BE2C (cell line): Measurements from ENCODE around the gene TGFBRAP1.

Experiments used
- DNase-seq: peaks from one replicate; pipeline ENCODE4 v3.0.0-alpha.2; 2020
- H3K27me3 ChIP-seq: fragments of 250-450 bp; sonication (Bioruptor Pico); 2 replicates; pipeline ENCODE4 v1.5.1; 2020; ENCODE audit warnings: mild to moderate bottlenecking
- H3K36me3 ChIP-seq: fragments of 250-450 bp; sonication (Bioruptor Pico); 2 replicates; pipeline ENCODE4 v1.5.1; 2020; ENCODE audit warnings: mild to moderate bottlenecking
- H3K4me1 ChIP-seq: fragments of 250-450 bp; sonication (Bioruptor Pico); 2 replicates; pipeline ENCODE4 v1.5.1; 2020
- H3K4me3 ChIP-seq: 2 replicates; pipeline ENCODE4 v1.5.1; 2011; ENCODE audit warnings: low read depth, low read length
- H3K9me3 ChIP-seq: fragments of 250-450 bp; sonication (Bioruptor Pico); 2 replicates; pipeline ENCODE4 v1.5.1; 2020
- TF ChIP-seq, protein P1 (sequence below): IDR thresholded peaks from 2 replicates; pipeline ENCODE4 v1.5.1; 2012; ENCODE audit warnings: mild to moderate bottlenecking, low read depth, low read length

TGFBRAP1 gene

DNA sequence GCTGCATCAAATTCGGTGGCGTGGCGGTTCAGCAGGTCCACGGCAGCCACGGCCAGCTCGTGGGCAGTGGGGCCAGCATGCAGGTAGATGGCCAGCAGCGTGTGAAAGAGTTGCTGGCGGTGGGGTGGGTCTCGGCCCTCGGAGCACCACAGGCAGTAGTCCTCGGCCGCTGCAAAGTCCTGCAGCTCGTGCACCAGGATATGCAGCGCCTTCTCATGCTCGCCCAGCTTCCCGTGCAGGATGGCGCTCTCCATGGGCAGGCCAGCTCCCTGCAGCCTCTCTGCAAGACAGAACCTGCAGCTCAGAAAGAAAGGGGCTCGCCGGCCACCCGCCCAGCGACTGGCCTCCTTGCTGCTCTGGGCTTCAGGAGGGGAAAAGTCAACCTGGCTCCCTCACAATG lies 60.1 kb downstream of the TGFBRAP1 start:
- no peak for DNase-seq
- Histone ChIP-seq H3K36me3 (no peaks in the 10 kb centered on the region), H3K4me1 (no peaks in the 10 kb centered on the region), H3K9me3 (no peaks in the 10 kb centered on the region), H3K27me3 (no peaks in the 10 kb centered on the region), H3K4me3 (no peak overlapping the region)
- TF ChIP-seq, protein P1, sequence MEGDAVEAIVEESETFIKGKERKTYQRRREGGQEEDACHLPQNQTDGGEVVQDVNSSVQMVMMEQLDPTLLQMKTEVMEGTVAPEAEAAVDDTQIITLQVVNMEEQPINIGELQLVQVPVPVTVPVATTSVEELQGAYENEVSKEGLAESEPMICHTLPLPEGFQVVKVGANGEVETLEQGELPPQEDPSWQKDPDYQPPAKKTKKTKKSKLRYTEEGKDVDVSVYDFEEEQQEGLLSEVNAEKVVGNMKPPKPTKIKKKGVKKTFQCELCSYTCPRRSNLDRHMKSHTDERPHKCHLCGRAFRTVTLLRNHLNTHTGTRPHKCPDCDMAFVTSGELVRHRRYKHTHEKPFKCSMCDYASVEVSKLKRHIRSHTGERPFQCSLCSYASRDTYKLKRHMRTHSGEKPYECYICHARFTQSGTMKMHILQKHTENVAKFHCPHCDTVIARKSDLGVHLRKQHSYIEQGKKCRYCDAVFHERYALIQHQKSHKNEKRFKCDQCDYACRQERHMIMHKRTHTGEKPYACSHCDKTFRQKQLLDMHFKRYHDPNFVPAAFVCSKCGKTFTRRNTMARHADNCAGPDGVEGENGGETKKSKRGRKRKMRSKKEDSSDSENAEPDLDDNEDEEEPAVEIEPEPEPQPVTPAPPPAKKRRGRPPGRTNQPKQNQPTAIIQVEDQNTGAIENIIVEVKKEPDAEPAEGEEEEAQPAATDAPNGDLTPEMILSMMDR: no peak

DNA sequence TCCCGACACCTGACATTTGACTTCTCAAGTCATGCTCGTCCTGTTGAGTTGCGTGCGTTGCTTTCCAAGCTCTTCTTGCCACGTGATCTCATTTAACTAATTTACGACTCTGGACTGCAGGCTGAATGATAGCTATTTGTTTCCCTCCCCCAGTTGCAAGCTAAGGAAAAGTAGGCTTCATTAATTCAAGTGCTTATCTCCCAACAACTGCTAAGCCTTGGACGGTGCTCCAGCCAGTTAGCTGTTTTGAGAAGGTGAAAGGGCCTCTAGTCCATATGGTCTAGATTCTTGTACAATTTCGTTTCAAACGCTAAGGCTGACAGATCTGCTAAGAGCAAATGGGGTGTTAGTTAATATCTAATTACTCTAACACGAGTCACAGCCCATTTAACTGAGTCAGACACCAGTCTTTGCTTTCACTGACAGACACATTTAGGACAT lies 66.9 kb downstream of the TGFBRAP1 start:
- no peaks in the 10 kb centered on the region for H3K36me3 ChIP-seq
- no peaks in the 10 kb centered on the region for H3K4me1 ChIP-seq
- no peak for DNase-seq
- no peaks in the 10 kb centered on the region for H3K27me3 ChIP-seq
- no peak overlapping the region for H3K4me3 ChIP-seq
- TF ChIP-seq, protein P1: no peak
- no peaks in the 10 kb centered on the region for H3K9me3 ChIP-seq

DNA sequence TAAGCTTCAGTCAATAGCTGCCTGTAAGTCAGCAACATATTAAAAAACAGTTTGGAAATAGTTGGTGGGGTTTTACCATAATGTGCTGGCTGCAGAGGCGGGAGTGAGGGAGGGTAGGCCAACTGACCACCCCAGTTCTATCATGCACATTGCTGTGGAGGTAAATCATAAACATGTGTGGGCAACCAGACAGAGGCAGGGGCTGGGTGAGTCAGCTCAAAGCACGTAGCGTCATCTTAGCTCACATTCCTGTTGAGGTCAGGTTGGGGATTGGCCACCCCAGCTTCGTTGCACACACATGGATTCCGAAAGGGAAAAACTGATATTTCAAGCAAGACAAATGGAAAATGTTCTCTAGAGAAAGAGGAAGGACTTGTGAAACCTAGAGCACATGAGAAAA lies 68.5 kb downstream of the TGFBRAP1 start:
- H3K4me1 ChIP-seq: no peaks in the 10 kb centered on the region
- no peak for DNase-seq
- no peak overlapping the region for H3K4me3 ChIP-seq
- no peaks in the 10 kb centered on the region for H3K27me3 ChIP-seq
- TF ChIP-seq, protein P1: no peak
- no peaks in the 10 kb centered on the region for H3K36me3 ChIP-seq
- no peaks in the 10 kb centered on the region for H3K9me3 ChIP-seq

DNA sequence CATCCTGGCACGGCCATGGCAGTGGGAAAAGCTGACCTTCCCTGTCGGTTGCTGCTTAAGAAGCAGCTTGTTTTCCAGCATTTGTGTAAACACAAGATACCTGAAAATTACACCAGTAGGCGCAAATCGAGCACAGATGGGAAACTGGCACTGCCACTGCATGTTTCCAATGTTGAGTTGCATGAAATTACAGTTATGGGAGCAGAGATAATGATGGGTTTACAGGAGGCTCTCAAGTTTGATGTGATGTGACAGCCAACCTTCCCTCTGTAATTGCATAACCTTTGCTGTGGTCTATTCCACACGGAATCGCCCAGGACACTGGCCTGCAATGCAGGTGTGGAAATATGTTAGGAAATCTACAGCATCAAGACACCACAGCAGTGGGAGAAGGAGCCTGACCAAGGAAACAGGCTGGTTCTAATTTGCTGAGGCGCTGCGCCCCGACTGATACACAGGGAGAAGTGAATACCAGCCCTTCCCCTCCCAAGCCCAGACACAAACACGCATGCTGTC lies 70.6 kb downstream of the TGFBRAP1 start:
- no peaks in the 10 kb centered on the region for H3K36me3 ChIP-seq

DNA sequence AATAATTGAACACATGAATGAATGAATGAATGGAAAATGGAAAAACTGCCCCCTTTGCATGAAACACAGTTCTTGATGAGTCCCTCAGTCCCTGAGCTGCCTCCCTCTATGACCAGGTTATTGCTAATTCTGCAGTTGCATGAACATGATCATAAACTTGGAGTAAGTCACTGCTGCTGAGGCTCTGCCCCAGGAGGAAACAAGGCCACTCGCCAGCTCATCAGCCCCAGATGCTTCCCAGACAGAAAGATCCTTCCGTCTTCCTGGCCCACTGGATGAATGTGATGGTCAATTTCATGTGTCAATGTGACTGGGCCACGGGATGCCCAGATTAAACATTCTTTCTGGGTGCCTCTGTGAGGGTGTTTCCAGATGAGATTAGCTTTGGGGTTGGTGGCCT lies 71.6 kb downstream of the TGFBRAP1 start:
- TF ChIP-seq, protein P1: no peak
- Histone ChIP-seq H3K36me3 (no peaks in the 10 kb centered on the region), H3K4me1 (no peaks in the 10 kb centered on the region), H3K4me3 (no peak overlapping the region), H3K27me3 (no peaks in the 10 kb centered on the region), H3K9me3 (no peaks in the 10 kb centered on the region)
- DNase-seq: no peak

More for the DNA sequence above, 70.6 kb downstream of the TGFBRAP1 start:
- TF ChIP-seq, protein P1: no peak
- no peaks in the 10 kb centered on the region for H3K4me1 ChIP-seq
- H3K27me3 ChIP-seq: no peaks in the 10 kb centered on the region
- H3K9me3 ChIP-seq: no peaks in the 10 kb centered on the region
- no peak for DNase-seq
- H3K4me3 ChIP-seq: no peak overlapping the region

DNA sequence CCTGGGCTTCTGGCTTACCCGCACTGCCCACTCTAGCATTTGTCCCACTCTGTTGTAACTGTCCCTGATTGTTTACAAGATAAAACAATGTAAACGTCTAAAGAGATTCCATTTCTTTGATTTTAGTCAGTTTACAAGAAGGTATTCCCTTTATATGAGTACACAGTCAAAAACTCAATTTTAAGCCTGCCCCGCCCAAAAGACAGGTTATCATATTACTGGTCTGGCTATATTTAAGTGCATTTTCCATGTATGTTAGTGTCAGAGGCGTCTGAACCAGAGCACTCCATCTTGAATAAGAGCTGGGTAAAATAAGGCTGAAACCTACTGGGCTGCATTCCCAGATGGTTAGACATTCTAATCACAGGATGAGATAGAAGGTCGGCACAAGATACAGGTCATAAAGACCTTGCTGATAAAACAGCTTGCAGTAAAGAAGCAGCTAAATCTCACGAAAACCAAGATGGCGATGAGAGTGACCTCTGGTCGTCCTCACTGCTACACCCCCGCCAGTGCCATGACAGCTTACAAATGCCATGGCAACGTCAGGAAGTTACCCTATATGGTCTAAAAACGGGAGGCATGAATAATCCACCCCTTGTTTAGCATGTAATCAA lies 73.0 kb downstream of the TGFBRAP1 start:
- H3K4me3 ChIP-seq: no peak overlapping the region
- H3K4me1 ChIP-seq: no peaks in the 10 kb centered on the region
- no peaks in the 10 kb centered on the region for H3K27me3 ChIP-seq
- H3K9me3 ChIP-seq: no peaks in the 10 kb centered on the region
- DNase-seq: no peak
- no peaks in the 10 kb centered on the region for H3K36me3 ChIP-seq
- TF ChIP-seq, protein P1: no peak
